Lower leg skin (tissue), 4 donors: Measurements from ENCODE around the gene WDR81. TPM values are rescaled to one million over a fixed set of nuclear protein-coding genes. Genes with fewer than 3 reads are reported as not detected.
A peak's percentile ranks its signal among the peaks of the same experiment; 100 is the strongest.
"Not testable (repeated sequence)": the region's sequence is repeated elsewhere in the genome, so short reads cannot be mapped to it uniquely, and the experiment has no call there.

Experiments
- DNase-seq, 2 donors: peaks; one replicate each; pipeline ENCODE4 v3.0.0-alpha.2; 2019; ENCODE audit warnings: low spot score in 2 of 2
- H3K4me3 ChIP-seq: fragments of 200-600 bp; sonication (generic); 2 replicates; pipeline ENCODE4 v1.5.1; 2017; ENCODE audit warnings: mild to moderate bottlenecking, low read depth; ENCODE audit not compliant: poor library complexity, severe bottlenecking
- CTCF ChIP-seq, 3 donors: fragments of 450-650 bp; IDR thresholded peaks; one replicate each; pipeline ENCODE4 v1.5.1; 2016; ENCODE audit warnings: antibody characterized with exemption in 3 of 3, mild to moderate bottlenecking in 3 of 3, moderate library complexity in 2 of 3
- POLR2A ChIP-seq, 2 donors: fragments of 450-650 bp; IDR thresholded peaks; one replicate each; pipeline ENCODE4 v1.6.1; 2016 to 2017; ENCODE audit warnings: antibody characterized with exemption in 2 of 2, mild to moderate bottlenecking in 1 of 2, moderate library complexity in 1 of 2
- WGBS, 2 donors: methylation state at CpG; one replicate each; pipeline ENCODE4 v1.1.5; 2018; 5-methylcytosine and 5-hydroxymethylcytosine counted together
- intact Hi-C: fragments of 100-400 bp; cut with DNase I; formaldehyde crosslinking; loops from one replicate; pipeline ENCODE4 v1.15.0; 2023; ENCODE audit warnings: low total_unique reads
- total RNA-seq, 4 donors: library from RNA; depleted of rRNA; stranded (reverse); fragments of >200 nt; gene quantifications; one replicate each; pipeline ENCODE4 v1.1.0, GENCODE V29; 2016

The WDR81 gene
- total RNA-seq, 4 donors from 2014 or later, result 42.9 to 64.4 (median 49.2) TPM

GRCh38 chr17:1705004-1705403 is 19.5 kb upstream of the WDR81 start:
- H3K4me3 ChIP-seq, result no peak overlapping the region
- no peak for TF ChIP-seq POLR2A (IDR thresholded peaks at IDR 0.05)
- no peak for TF ChIP-seq CTCF (IDR thresholded peaks at IDR 0.05)
- no peak for DNase-seq
- intact Hi-C loops, result no loop called here
- WGBS, 2 donors, result 88 to 93% methylated on average over 7 of the region's 7 CpGs

- H3K4me3 ChIP-seq, result no peak overlapping the region
- no peak for DNase-seq
- 79 to 88% methylated on average over 5 of the region's 5 CpGs for WGBS, 2 donors
- intact Hi-C loops, result no loop called here
- no peak for TF ChIP-seq CTCF (IDR thresholded peaks at IDR 0.05)
- TF ChIP-seq POLR2A (IDR thresholded peaks at IDR 0.05), result no peak
Measured at GRCh38 chr17:1707107-1707506, 17.4 kb upstream of the WDR81 start.

- H3K4me3 ChIP-seq, DNase-seq, intact Hi-C loops: not testable (repeated sequence)
- 93 to 96% methylated on average over 10 of the region's 10 CpGs for WGBS, 2 donors
Measured at GRCh38 chr17:1708791-1709346, 15.6 kb upstream of the WDR81 start.

DNA sequence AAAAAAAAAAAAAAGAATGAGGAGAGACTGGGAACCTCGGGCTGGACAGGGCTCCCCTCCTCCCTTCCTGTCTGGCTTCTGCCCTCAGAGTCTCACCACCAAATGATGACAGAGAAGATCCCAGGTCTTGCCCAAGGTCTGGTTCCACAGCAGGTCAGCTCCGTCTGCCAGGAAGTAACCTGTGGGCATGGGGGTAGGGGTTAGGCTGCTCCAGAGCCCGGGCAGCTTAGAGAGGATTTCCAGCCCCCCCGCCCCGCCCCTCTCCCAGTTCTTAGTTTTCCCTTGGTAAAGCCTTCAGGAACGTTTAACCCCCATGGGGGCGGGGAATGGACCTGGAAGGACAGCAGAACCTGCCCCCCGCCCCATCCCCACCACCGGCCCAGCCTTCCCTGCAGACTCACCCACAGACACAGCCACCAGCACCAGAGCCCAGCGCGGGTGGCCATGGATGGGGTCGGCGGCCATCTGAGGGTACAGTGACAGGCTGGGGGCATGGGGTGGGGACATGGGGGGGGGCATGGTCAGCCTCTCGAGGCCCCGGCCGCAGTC is 15.0 kb upstream of the WDR81 start:
- no peak for DNase-seq
- H3K4me3 ChIP-seq, result peak overlapping the region; percentile 49
- TF ChIP-seq CTCF (IDR thresholded peaks at IDR 0.05) (no peak), POLR2A (IDR thresholded peaks at IDR 0.05) (no peak)
- 18 to 19% methylated on average over 13 to 14 of the region's 16 CpGs for WGBS, 2 donors
- intact Hi-C loops, result no loop called here

GRCh38 chr17:1709971-1710806 is 14.3 kb upstream of the WDR81 start, which contains the start of gene TLCD2:
TSS of gene TLCD2 (minus strand) at chr17:1710377. CDS start at chr17:1710242, 135 bp downstream.
- intact Hi-C loops, result no loop called here
- TF ChIP-seq CTCF (IDR thresholded peaks at IDR 0.05), result no peak
- TF ChIP-seq POLR2A (IDR thresholded peaks at IDR 0.05), result no peak
- H3K4me3 ChIP-seq, result peak within 1 kb of the TSS; percentile 49
- peak in 1 of 2 donors; percentile 95 for DNase-seq
- 3% methylated on average over 43 to 62 of the region's 83 CpGs for WGBS, 2 donors

GRCh38 chr17:1710807-1711553 is 13.5 kb upstream of the WDR81 start:
- TF ChIP-seq CTCF (IDR thresholded peaks at IDR 0.05) (no peak), POLR2A (IDR thresholded peaks at IDR 0.05) (no peak)
- peak overlapping the region; percentile 49 for H3K4me3 ChIP-seq
- DNase-seq, result no peak
- 29 to 31% methylated on average over 14 of the region's 14 CpGs for WGBS, 2 donors
- intact Hi-C loops, result no loop called here
